Stomach (tissue), 9 donors: ENCODE results near the gene CYCS. TPM values are rescaled to one million over a fixed set of nuclear protein-coding genes. Genes with fewer than 3 reads are reported as not detected.

Source experiments
- DNase-seq, 2 donors: peaks; one replicate each; pipeline versions ENCODE4 v3.0.0 to v3.0.0-alpha.2; 2013 to 2019
- H3K27ac ChIP-seq, 5 donors: fragments of 200-600 bp in 4 of 5; sonication (generic) in 4 of 5; one replicate each; pipeline ENCODE4 v1.5.1; 2013 to 2019; ENCODE audit warnings: mild to moderate bottlenecking in 1 of 5, moderate library complexity in 1 of 5
- H3K27me3 ChIP-seq, 3 donors: fragments of 200-600 bp; sonication (generic); one replicate each; pipeline ENCODE4 v1.5.1; 2017 to 2019; ENCODE audit warnings: mixed run types in 1 of 3
- H3K36me3 ChIP-seq, 4 donors: fragments of 200-600 bp; sonication (generic); 1 replicate in 3 of 4; 2 replicates in 1 of 4; pipeline ENCODE4 v1.5.1; 2016 to 2019
- H3K4me1 ChIP-seq, 4 donors: fragments of 200-600 bp; sonication (generic); one replicate each; pipeline ENCODE4 v1.5.1; 2016 to 2019
- H3K4me3 ChIP-seq, 4 donors: fragments of 200-600 bp; sonication (generic) in 3 of 4; one replicate each; pipeline ENCODE4 v1.5.1; 2016 to 2019; ENCODE audit warnings: mild to moderate bottlenecking in 1 of 4
- H3K9me3 ChIP-seq, 4 donors: fragments of 200-600 bp; sonication (generic); one replicate each; pipeline ENCODE4 v1.5.1; 2016 to 2019
- CTCF ChIP-seq, 7 experiments: fragments of 450-650 bp in 4 of 7; fragments of 200-600 bp in 3 of 7; sonication (generic) in 3 of 7; IDR thresholded peaks; one replicate each; pipeline ENCODE4 v1.5.1; 2016 to 2019; ENCODE audit warnings: antibody characterized with exemption in 7 of 7, control low read depth in 2 of 7, mild to moderate bottlenecking in 1 of 7
- EP300 ChIP-seq: sonication (generic); formaldehyde crosslinking; IDR thresholded peaks from one replicate; pipeline ENCODE4 v1.6.1; 2017; ENCODE audit warnings: antibody characterized with exemption
- POLR2A ChIP-seq, 4 donors: fragments of 450-650 bp; IDR thresholded peaks; one replicate each; pipeline ENCODE4 v1.6.1; 2016; ENCODE audit warnings: antibody characterized with exemption in 4 of 4, control low read depth in 2 of 4, mild to moderate bottlenecking in 1 of 4, moderate library complexity in 1 of 4
- POLR2AphosphoS5 ChIP-seq, 3 donors: sonication (generic); formaldehyde crosslinking; IDR thresholded peaks; one replicate each; pipeline ENCODE4 v1.6.1; 2016; ENCODE audit warnings: antibody characterized with exemption in 3 of 3
- WGBS, 5 donors: extraction: QIAGEN DNeasy Blood & Tissue Kit in 3 of 5; methylation state at CpG; one replicate each; pipeline versions ENCODE4 v1.1.5 to v1.1.7; 2013 to 2018; 5-methylcytosine and 5-hydroxymethylcytosine counted together
- intact Hi-C: fragments of 100-400 bp; cut with DNase I; formaldehyde crosslinking; loops from one replicate; pipeline ENCODE4 v1.15.1; 2023; ENCODE audit warnings: low total_unique reads
- polyA plus RNA-seq, 3 donors: library from polyadenylated mRNA; stranded (reverse); fragments of 200-250 nt; gene quantifications; one replicate each; pipeline ENCODE4 v1.2.3, GENCODE V29; 2013
- total RNA-seq, 5 donors: library from RNA; depleted of rRNA; stranded (reverse); fragments of >200 nt; gene quantifications; one replicate each; pipeline versions ENCODE4 v1.1.0 to v1.2.3, GENCODE V29; 2014 to 2016
- donor health status: healthy with polysubstance abuse.
- donor health status: Bipolar disorder and iron deficiency.
- donor health status: healthy.

The CYCS gene
- total and polyA plus RNA-seq, 8 donors: 34.5 to 124 (median 67.7) TPM

GRCh38 chr7:25091176-25091575 lies 33.9 kb downstream of the CYCS start:
- Histone ChIP-seq H3K27ac (no peak overlapping the region), H3K4me1 (peaks cover 0 to 14% (median 8%) of the 10 kb centered on the region in 4 donors), H3K4me3 (no peak overlapping the region), H3K9me3 (no peaks in the 10 kb centered on the region), H3K27me3 (no peaks in the 10 kb centered on the region), H3K36me3 (no peaks in the 10 kb centered on the region)
- no peak for TF ChIP-seq POLR2A (IDR thresholded peaks at IDR 0.05)
- no peak for TF ChIP-seq EP300
- TF ChIP-seq POLR2AphosphoS5 (IDR thresholded peaks at IDR 0.05): no peak
- TF ChIP-seq CTCF (IDR thresholded peaks at IDR 0.05): no peak
- DNase-seq: no peak
- intact Hi-C loops: no loop called here
- 27 to 56% (median 45%) methylated on average over 1 of the region's 1 CpG for WGBS, 5 donors

GRCh38 chr7:25090374-25090773 lies 34.7 kb downstream of the CYCS start:
- no peaks in the 10 kb centered on the region for H3K27me3 ChIP-seq
- H3K4me3 ChIP-seq: no peak overlapping the region
- H3K36me3 ChIP-seq: no peaks in the 10 kb centered on the region
- 67 to 82% (median 80%) methylated on average over 4 of the region's 4 CpGs for WGBS, 5 donors
- TF ChIP-seq EP300 (no peak), POLR2A (IDR thresholded peaks at IDR 0.05) (no peak), POLR2AphosphoS5 (IDR thresholded peaks at IDR 0.05) (no peak), CTCF (IDR thresholded peaks at IDR 0.05) (no peak)
- H3K9me3 ChIP-seq: no peaks in the 10 kb centered on the region
- intact Hi-C loops: no loop called here
- peaks cover 0 to 14% (median 8%) of the 10 kb centered on the region in 4 donors for H3K4me1 ChIP-seq
- H3K27ac ChIP-seq: no peak overlapping the region
- DNase-seq: no peak

- intact Hi-C loops: no loop called here
- no peak overlapping the region for H3K27ac ChIP-seq
Measured at GRCh38 chr7:25087855-25088254, 37.2 kb downstream of the CYCS start.

GRCh38 chr7:25084821-25085220 lies 40.2 kb downstream of the CYCS start:
- Histone ChIP-seq H3K36me3 (no peaks in the 10 kb centered on the region), H3K9me3 (no peaks in the 10 kb centered on the region), H3K4me3 (no peak overlapping the region), H3K4me1 (no peaks in the 10 kb centered on the region), H3K27ac (no peak overlapping the region), H3K27me3 (peaks cover 0 to 9% (median 0%) of the 10 kb centered on the region in 3 donors)
- TF ChIP-seq POLR2AphosphoS5 (IDR thresholded peaks at IDR 0.05): no peak
- no peak for TF ChIP-seq POLR2A (IDR thresholded peaks at IDR 0.05)
- TF ChIP-seq EP300: no peak
- TF ChIP-seq CTCF (IDR thresholded peaks at IDR 0.05): no peak
- no peak for DNase-seq
- intact Hi-C loops: no loop called here
- 81 to 95% (median 91%) methylated on average over 2 of the region's 2 CpGs for WGBS, 5 donors

More at GRCh38 chr7:25087855-25088254, 37.2 kb downstream of the CYCS start:
- WGBS, 5 donors: 69 to 92% (median 91%) methylated on average over 2 of the region's 2 CpGs
- Histone ChIP-seq H3K4me3 (no peak overlapping the region), H3K9me3 (no peaks in the 10 kb centered on the region), H3K4me1 (no peaks in the 10 kb centered on the region), H3K36me3 (no peaks in the 10 kb centered on the region), H3K27me3 (no peaks in the 10 kb centered on the region)
- no peak for DNase-seq
- no peak for TF ChIP-seq POLR2A (IDR thresholded peaks at IDR 0.05)
- TF ChIP-seq POLR2AphosphoS5 (IDR thresholded peaks at IDR 0.05): no peak
- TF ChIP-seq EP300: no peak
- no peak for TF ChIP-seq CTCF (IDR thresholded peaks at IDR 0.05)
